GM23338 (cell line): Measurements from ENCODE around the gene NMBR. TPM values are rescaled to one million over a fixed set of nuclear protein-coding genes. Genes with fewer than 3 reads are reported as not detected.
A peak's percentile ranks its signal among the peaks of the same experiment; 100 is the strongest.

Experiments
- ATAC-seq: fragments of 200-7000 bp; cut with Tn5 transposase; 3 replicates; pipeline ENCODE4 v1.9.1; 2020
- DNase-seq: peaks from one replicate; pipeline ENCODE4 v3.0.0-alpha.2; 2015; ENCODE audit warnings: low spot score
- H2AFZ ChIP-seq: fragments of 200-600 bp; sonication (generic); 2 replicates; pipeline ENCODE4 v1.8.0; 2016; ENCODE audit warnings: antibody characterized with exemption, mild to moderate bottlenecking, moderate library complexity
- H3F3A ChIP-seq: fragments of 200-600 bp; sonication (generic); replicated peaks from 2 replicates; pipeline ENCODE4 v1.8.0; 2017; ENCODE audit warnings: antibody characterized with exemption, mixed run types, low read depth
- H3K27ac ChIP-seq: fragments of 200-600 bp; sonication (generic); 2 replicates; pipeline ENCODE4 v1.6.1; 2016; ENCODE audit warnings: low read depth
- H3K27me3 ChIP-seq: fragments of 200-600 bp; sonication (generic); 2 replicates; pipeline ENCODE4 v1.8.0; 2016; ENCODE audit warnings: mild to moderate bottlenecking, mixed run types, moderate library complexity; ENCODE audit not compliant: insufficient read depth
- H3K36me3 ChIP-seq: fragments of 200-600 bp; sonication (generic); 2 replicates; pipeline ENCODE4 v1.8.0; 2016; ENCODE audit warnings: mild to moderate bottlenecking; ENCODE audit not compliant: insufficient read depth
- H3K4me1 ChIP-seq: fragments of 200-600 bp; sonication (generic); 2 replicates; pipeline ENCODE4 v1.8.0; 2016; ENCODE audit warnings: mild to moderate bottlenecking, moderate library complexity; ENCODE audit not compliant: insufficient read depth
- H3K4me2 ChIP-seq: fragments of 200-600 bp; sonication (generic); 2 replicates; pipeline ENCODE4 v1.7.1; 2017; ENCODE audit warnings: mixed run types
- H3K4me3 ChIP-seq: fragments of 200-600 bp; sonication (generic); 2 replicates; pipeline ENCODE4 v1.6.1; 2016; ENCODE audit warnings: mixed run types
- H3K79me2 ChIP-seq: fragments of 200-600 bp; sonication (generic); replicated peaks from 2 replicates; pipeline ENCODE4 v1.8.0; 2017; ENCODE audit warnings: mild to moderate bottlenecking; ENCODE audit not compliant: insufficient read depth
- H3K9me2 ChIP-seq: fragments of 200-600 bp; sonication (generic); 2 replicates; pipeline ENCODE4 v1.8.0; 2017; ENCODE audit not compliant: insufficient read depth
- H4K20me1 ChIP-seq: fragments of 200-600 bp; sonication (generic); replicated peaks from 2 replicates; pipeline ENCODE4 v1.8.0; 2017; ENCODE audit warnings: mild to moderate bottlenecking; ENCODE audit not compliant: insufficient read depth
- H3K27ac Mint-ChIP-seq: 2 replicates; pipeline ENCODE4 v1.8.0; 2020; ENCODE audit warnings: inconsistent platforms, mild to moderate bottlenecking, moderate library complexity, mixed read lengths
- H3K27me3 Mint-ChIP-seq: 3 replicates; pipeline ENCODE4 v1.8.0; 2022; ENCODE audit warnings: low read depth, mild to moderate bottlenecking, moderate library complexity, mixed read lengths, inconsistent platforms; ENCODE audit not compliant: insufficient read depth, poor library complexity
- H3K36me3 Mint-ChIP-seq: 3 replicates; pipeline ENCODE4 v1.8.0; 2021; ENCODE audit warnings: low read depth, mild to moderate bottlenecking, inconsistent platforms, moderate library complexity, mixed read lengths
- H3K4me1 Mint-ChIP-seq: 3 replicates; pipeline ENCODE4 v1.8.0; 2020; ENCODE audit warnings: mild to moderate bottlenecking, inconsistent platforms, mixed read lengths
- H3K4me3 Mint-ChIP-seq: 3 replicates; pipeline ENCODE4 v1.8.0; 2021; ENCODE audit warnings: moderate library complexity, mild to moderate bottlenecking, inconsistent platforms, mixed read lengths
- H3K9me3 Mint-ChIP-seq: 3 replicates; pipeline ENCODE4 v1.8.0; 2020; ENCODE audit warnings: moderate library complexity, mild to moderate bottlenecking, inconsistent platforms, mixed read lengths
- CREB1 ChIP-seq: fragments of 250-450 bp; sonication (Bioruptor Pico); IDR thresholded peaks from 2 replicates; pipeline ENCODE4 v1.5.0; 2020; ENCODE audit warnings: low read depth, mild to moderate bottlenecking, moderate library complexity
- JUNB ChIP-seq: IDR thresholded peaks from one replicate; pipeline ENCODE4 v1.6.1; 2016; ENCODE audit warnings: antibody characterized with exemption; ENCODE audit not compliant: unreplicated experiment
- NANOG ChIP-seq: IDR thresholded peaks from 2 replicates; pipeline ENCODE4 v1.6.1; 2016; ENCODE audit warnings: antibody characterized with exemption, borderline replicate concordance
- POLR2AphosphoS5 ChIP-seq: IDR thresholded peaks from 2 replicates; pipeline ENCODE4 v1.6.1; 2016; ENCODE audit warnings: antibody characterized with exemption, low read depth
- ZNF114 ChIP-seq: fragments of 250-450 bp; sonication (Bioruptor Pico); IDR thresholded peaks from 2 replicates; pipeline ENCODE4 v1.5.0; 2020; ENCODE audit warnings: mild to moderate bottlenecking, moderate library complexity
- ZNF462 ChIP-seq: fragments of 250-450 bp; sonication (Bioruptor Pico); IDR thresholded peaks from 2 replicates; pipeline ENCODE4 v1.5.0; 2020; ENCODE audit warnings: mild to moderate bottlenecking, moderate library complexity
- polyA plus RNA-seq: library from polyadenylated mRNA; unstranded; fragments of >200 nt; fragmentation: Nextera tagmentation; extraction: Ambion mirVana; gene quantifications from 2 replicates; pipeline ENCODE4 v1.2.1, GENCODE V29; 2016
- total RNA-seq: library from RNA; depleted of rRNA; stranded (reverse); fragments of >200 nt; shearing (Covaris generic); gene quantifications from 2 replicates; pipeline ENCODE4 v1.2.3, GENCODE V29; 2014
- TF ChIP-seq, protein P1 (sequence below): IDR thresholded peaks from one replicate; pipeline ENCODE4 v1.6.1; 2018; ENCODE audit warnings: antibody characterized with exemption; ENCODE audit not compliant: unreplicated experiment

Gene NMBR
- total and polyA plus RNA-seq, 2 experiments from 2014 or later, result not detected

DNA sequence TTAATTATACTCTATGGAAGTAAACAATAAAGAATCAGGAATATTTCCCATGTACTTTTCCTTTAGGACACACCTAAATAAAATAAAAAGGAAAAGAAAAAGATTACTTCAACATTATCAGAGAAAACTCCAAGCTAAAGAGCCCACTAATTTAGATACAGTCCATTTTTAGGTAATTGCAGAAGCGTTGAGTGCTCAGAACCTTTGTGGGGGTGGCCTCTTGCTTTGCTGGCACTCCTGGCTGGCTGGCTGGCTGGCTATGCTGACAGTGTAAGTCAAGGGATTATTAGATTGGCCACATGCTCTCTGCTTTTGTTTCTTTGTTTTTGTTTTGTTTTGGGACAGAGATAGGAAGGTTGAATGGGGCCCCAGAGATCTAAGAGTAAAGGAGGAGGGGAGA, 14.3 kb downstream of the NMBR start, which contains the start of gene GJE1:
TSS of gene GJE1 (plus strand) at position 301 of the 400 bp plus-strand sequence. CDS start 234 bp downstream, outside the sequence.
- H3K79me2 ChIP-seq, result no peaks in the 10 kb centered on the region
- 0 out of 2 replicates have a peak within 1 kb of the TSS, but pooled peaks have one; percentile 8 for H2AFZ ChIP-seq
- TF ChIP-seq ZNF462 (no peak), NANOG (no peak), ZNF114 (CRISPR knock-in tag) (no peak), POLR2AphosphoS5 (no peak), JUNB (no peak), CREB1 (CRISPR knock-in tag) (no peak)
- TF ChIP-seq, protein P1, sequence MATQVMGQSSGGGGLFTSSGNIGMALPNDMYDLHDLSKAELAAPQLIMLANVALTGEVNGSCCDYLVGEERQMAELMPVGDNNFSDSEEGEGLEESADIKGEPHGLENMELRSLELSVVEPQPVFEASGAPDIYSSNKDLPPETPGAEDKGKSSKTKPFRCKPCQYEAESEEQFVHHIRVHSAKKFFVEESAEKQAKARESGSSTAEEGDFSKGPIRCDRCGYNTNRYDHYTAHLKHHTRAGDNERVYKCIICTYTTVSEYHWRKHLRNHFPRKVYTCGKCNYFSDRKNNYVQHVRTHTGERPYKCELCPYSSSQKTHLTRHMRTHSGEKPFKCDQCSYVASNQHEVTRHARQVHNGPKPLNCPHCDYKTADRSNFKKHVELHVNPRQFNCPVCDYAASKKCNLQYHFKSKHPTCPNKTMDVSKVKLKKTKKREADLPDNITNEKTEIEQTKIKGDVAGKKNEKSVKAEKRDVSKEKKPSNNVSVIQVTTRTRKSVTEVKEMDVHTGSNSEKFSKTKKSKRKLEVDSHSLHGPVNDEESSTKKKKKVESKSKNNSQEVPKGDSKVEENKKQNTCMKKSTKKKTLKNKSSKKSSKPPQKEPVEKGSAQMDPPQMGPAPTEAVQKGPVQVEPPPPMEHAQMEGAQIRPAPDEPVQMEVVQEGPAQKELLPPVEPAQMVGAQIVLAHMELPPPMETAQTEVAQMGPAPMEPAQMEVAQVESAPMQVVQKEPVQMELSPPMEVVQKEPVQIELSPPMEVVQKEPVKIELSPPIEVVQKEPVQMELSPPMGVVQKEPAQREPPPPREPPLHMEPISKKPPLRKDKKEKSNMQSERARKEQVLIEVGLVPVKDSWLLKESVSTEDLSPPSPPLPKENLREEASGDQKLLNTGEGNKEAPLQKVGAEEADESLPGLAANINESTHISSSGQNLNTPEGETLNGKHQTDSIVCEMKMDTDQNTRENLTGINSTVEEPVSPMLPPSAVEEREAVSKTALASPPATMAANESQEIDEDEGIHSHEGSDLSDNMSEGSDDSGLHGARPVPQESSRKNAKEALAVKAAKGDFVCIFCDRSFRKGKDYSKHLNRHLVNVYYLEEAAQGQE, result no peak
- no peaks in the 10 kb centered on the region for H3K27me3 Mint-ChIP-seq
- no peak within 1 kb of the TSS for H3K4me2 ChIP-seq
- H3K27ac ChIP-seq, result no peak within 1 kb of the TSS; the same call in 1 of the 2 replicates
- no peaks in the 10 kb centered on the region for H3K36me3 Mint-ChIP-seq
- H3K9me3 Mint-ChIP-seq, result 0 out of 3 replicates have a peak, but pooled peaks cover 3% of the 10 kb centered on the region
- H3F3A ChIP-seq, result no peaks in the 10 kb centered on the region
- H3K27ac Mint-ChIP-seq, result no peak within 1 kb of the TSS
- peaks cover 5% of the 10 kb centered on the region for H3K4me1 Mint-ChIP-seq
- no peak within 1 kb of the TSS for H3K4me3 ChIP-seq
- no peaks in the 10 kb centered on the region for H3K36me3 ChIP-seq
- H4K20me1 ChIP-seq, result no peaks in the 10 kb centered on the region
- no peaks in the 10 kb centered on the region for H3K9me2 ChIP-seq
- no peak within 1 kb of the TSS for H3K4me3 Mint-ChIP-seq
- ATAC-seq (no peak), DNase-seq (no peak)
- H3K4me1 ChIP-seq, result no peaks in the 10 kb centered on the region
- no peaks in the 10 kb centered on the region for H3K27me3 ChIP-seq
